Measurements from ENCODE around the gene EML6.

EML6 gene

DNA sequence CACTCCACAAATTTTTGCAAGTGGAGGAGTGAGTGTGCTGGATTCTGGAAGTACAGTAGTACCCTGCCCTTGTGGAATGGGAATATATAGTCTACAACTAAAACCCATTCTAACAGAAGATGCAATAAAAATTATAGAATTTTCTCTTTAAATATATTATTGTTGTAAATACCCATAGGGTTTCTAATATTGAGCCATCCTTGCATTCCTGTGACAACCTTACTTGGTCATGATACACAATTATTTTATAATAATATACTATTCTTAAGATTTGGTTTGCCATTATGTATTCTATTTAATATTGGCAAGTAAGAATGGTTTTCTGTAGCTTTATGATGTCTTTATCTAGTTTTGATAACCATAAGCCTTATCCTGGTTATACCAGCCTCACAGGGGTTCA lies 52.2 kb downstream of the EML6 start:
- H3K9me3 ChIP-seq (ENCODE audit: insufficient read depth, low read depth, low read length), result no peaks in the 10 kb centered on the region
- H3K79me2 ChIP-seq (ENCODE audit: insufficient read depth, low read length), result no peaks in the 10 kb centered on the region
- H3K4me1 ChIP-seq (ENCODE audit: insufficient read depth, low read length, poor library complexity, severe bottlenecking), result peaks cover 8% of the 10 kb centered on the region
- no peak overlapping the region for H3K4me3 ChIP-seq (ENCODE audit: low read length, poor library complexity, severe bottlenecking)
- no peak overlapping the region for H2AFZ ChIP-seq (ENCODE audit: low read length)
- no peaks in the 10 kb centered on the region for H4K20me1 ChIP-seq (ENCODE audit: insufficient read depth, low read length, poor library complexity, severe bottlenecking)
- no peak overlapping the region for H3K4me2 ChIP-seq (ENCODE audit: low read depth, low read length, poor library complexity, severe bottlenecking)
- no peaks in the 10 kb centered on the region for H3K36me3 ChIP-seq (ENCODE audit: insufficient read depth, low read length)
- H3K27me3 ChIP-seq (ENCODE audit: insufficient read depth, low read length, poor library complexity, severe bottlenecking), result no peaks in the 10 kb centered on the region
- H3F3A ChIP-seq (ENCODE audit: low read depth), result no peaks in the 10 kb centered on the region
- no peak for TF ChIP-seq EZH2phosphoT487 (IDR thresholded peaks at IDR 0.05; ENCODE audit: borderline replicate concordance)
- TF ChIP-seq, protein P1, sequence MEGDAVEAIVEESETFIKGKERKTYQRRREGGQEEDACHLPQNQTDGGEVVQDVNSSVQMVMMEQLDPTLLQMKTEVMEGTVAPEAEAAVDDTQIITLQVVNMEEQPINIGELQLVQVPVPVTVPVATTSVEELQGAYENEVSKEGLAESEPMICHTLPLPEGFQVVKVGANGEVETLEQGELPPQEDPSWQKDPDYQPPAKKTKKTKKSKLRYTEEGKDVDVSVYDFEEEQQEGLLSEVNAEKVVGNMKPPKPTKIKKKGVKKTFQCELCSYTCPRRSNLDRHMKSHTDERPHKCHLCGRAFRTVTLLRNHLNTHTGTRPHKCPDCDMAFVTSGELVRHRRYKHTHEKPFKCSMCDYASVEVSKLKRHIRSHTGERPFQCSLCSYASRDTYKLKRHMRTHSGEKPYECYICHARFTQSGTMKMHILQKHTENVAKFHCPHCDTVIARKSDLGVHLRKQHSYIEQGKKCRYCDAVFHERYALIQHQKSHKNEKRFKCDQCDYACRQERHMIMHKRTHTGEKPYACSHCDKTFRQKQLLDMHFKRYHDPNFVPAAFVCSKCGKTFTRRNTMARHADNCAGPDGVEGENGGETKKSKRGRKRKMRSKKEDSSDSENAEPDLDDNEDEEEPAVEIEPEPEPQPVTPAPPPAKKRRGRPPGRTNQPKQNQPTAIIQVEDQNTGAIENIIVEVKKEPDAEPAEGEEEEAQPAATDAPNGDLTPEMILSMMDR (conservative IDR thresholded peaks at IDR 0.05; ENCODE audit: low read length), result no peak
- no peaks in the 10 kb centered on the region for H3K9me2 ChIP-seq (replicated peaks; ENCODE audit: low read depth, low read length)
- H3K9ac ChIP-seq (ENCODE audit: low read depth, low read length, poor library complexity, severe bottlenecking), result no peak overlapping the region

DNA sequence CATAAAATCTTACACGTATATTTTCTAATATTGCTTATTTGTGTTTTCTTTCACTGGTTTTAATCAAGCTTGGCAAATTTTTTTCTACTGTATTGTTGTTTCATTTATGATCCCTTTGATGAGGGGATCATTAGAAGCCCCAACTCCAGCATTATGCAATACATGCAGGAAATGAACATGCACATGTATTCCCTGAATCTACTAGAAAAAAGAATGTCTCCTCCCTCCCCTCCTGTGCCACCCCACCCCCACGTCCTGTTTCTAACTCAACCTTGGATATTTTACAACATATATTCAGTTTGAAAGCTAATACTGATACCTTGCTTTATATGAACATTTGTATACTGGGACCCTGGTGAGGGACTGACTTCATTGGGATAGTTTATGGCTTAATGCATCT lies 53.0 kb downstream of the EML6 start:
- Histone ChIP-seq H2AFZ (ENCODE audit: low read length) (no peak overlapping the region), H3K36me3 (ENCODE audit: insufficient read depth, low read length) (no peaks in the 10 kb centered on the region), H4K20me1 (ENCODE audit: insufficient read depth, low read length, poor library complexity, severe bottlenecking) (no peaks in the 10 kb centered on the region), H3K4me3 (ENCODE audit: low read length, poor library complexity, severe bottlenecking) (no peak overlapping the region), H3K9ac (ENCODE audit: low read depth, low read length, poor library complexity, severe bottlenecking) (no peak overlapping the region), H3K9me3 (ENCODE audit: insufficient read depth, low read depth, low read length) (no peaks in the 10 kb centered on the region), H3K79me2 (ENCODE audit: insufficient read depth, low read length) (no peaks in the 10 kb centered on the region), H3K27me3 (ENCODE audit: insufficient read depth, low read length, poor library complexity, severe bottlenecking) (no peaks in the 10 kb centered on the region), H3K4me2 (ENCODE audit: low read depth, low read length, poor library complexity, severe bottlenecking) (no peak overlapping the region), H3K4me1 (ENCODE audit: insufficient read depth, low read length, poor library complexity, severe bottlenecking) (peaks cover 8% of the 10 kb centered on the region), H3F3A (ENCODE audit: low read depth) (no peaks in the 10 kb centered on the region), H3K9me2 (replicated peaks; ENCODE audit: low read depth, low read length) (no peaks in the 10 kb centered on the region)
- TF ChIP-seq, protein P1 (conservative IDR thresholded peaks at IDR 0.05; ENCODE audit: low read length), result no peak
- no peak for TF ChIP-seq EZH2phosphoT487 (IDR thresholded peaks at IDR 0.05; ENCODE audit: borderline replicate concordance)

GRCh38 chr2:54783349-54783748 lies 59.9 kb downstream of the EML6 start:
- no peaks in the 10 kb centered on the region for H3K4me1 ChIP-seq (ENCODE audit: insufficient read depth, low read length, poor library complexity, severe bottlenecking)
- H3K9me2 ChIP-seq (replicated peaks; ENCODE audit: low read depth, low read length), result no peaks in the 10 kb centered on the region

More at GRCh38 chr2:54783349-54783748, 59.9 kb downstream of the EML6 start:
- Histone ChIP-seq H3K9me3 (ENCODE audit: insufficient read depth, low read depth, low read length) (no peaks in the 10 kb centered on the region), H3K9ac (ENCODE audit: low read depth, low read length, poor library complexity, severe bottlenecking) (no peak overlapping the region), H2AFZ (ENCODE audit: low read length) (no peak overlapping the region), H4K20me1 (ENCODE audit: insufficient read depth, low read length, poor library complexity, severe bottlenecking) (no peaks in the 10 kb centered on the region), H3K27me3 (ENCODE audit: insufficient read depth, low read length, poor library complexity, severe bottlenecking) (no peaks in the 10 kb centered on the region), H3F3A (ENCODE audit: low read depth) (no peaks in the 10 kb centered on the region), H3K4me2 (ENCODE audit: low read depth, low read length, poor library complexity, severe bottlenecking) (no peak overlapping the region), H3K36me3 (ENCODE audit: insufficient read depth, low read length) (no peaks in the 10 kb centered on the region), H3K4me3 (ENCODE audit: low read length, poor library complexity, severe bottlenecking) (no peak overlapping the region), H3K79me2 (ENCODE audit: insufficient read depth, low read length) (no peaks in the 10 kb centered on the region)
- TF ChIP-seq, protein P1 (conservative IDR thresholded peaks at IDR 0.05; ENCODE audit: low read length), result no peak
- no peak for TF ChIP-seq EZH2phosphoT487 (IDR thresholded peaks at IDR 0.05; ENCODE audit: borderline replicate concordance)
